Left ventricle myocardium inferior (tissue), 1 donor: ENCODE results near the gene TTC39C. TPM values are rescaled to one million over a fixed set of nuclear protein-coding genes. Genes with fewer than 3 reads are reported as not detected.

Experiments used
- DNase-seq: peaks from one replicate; pipeline ENCODE4 v3.0.0-alpha.2; 2020
- H3K27ac ChIP-seq: fragments of 200-600 bp; replicated peaks from 2 replicates; pipeline ENCODE4 v1.8.0; 2021
- H3K27me3 ChIP-seq: fragments of 200-600 bp; 2 replicates; pipeline ENCODE4 v1.8.0; 2021; ENCODE audit warnings: low read depth
- H3K36me3 ChIP-seq: fragments of 200-600 bp; 2 replicates; pipeline ENCODE4 v1.8.0; 2021
- H3K4me1 ChIP-seq: fragments of 200-600 bp; 2 replicates; pipeline ENCODE4 v1.8.0; 2021
- H3K4me3 ChIP-seq: fragments of 200-600 bp; 2 replicates; pipeline ENCODE4 v1.8.0; 2021; ENCODE audit warnings: mild to moderate bottlenecking, moderate library complexity
- H3K9me3 ChIP-seq: fragments of 200-600 bp; replicated peaks from 2 replicates; pipeline ENCODE4 v1.8.0; 2021
- intact Hi-C: fragments of 100-400 bp; cut with micrococcal nuclease; formaldehyde crosslinking; loops from one replicate; pipeline ENCODE4 v1.11.0; 2022
- total RNA-seq: library from RNA; stranded (reverse); fragmentation: NEBNext Ultra II Directional; extraction: Animal tissue kit (Norgen Biotek cat#: 25700); gene quantifications from one replicate; pipeline ENCODE4 v1.2.1, GENCODE V29; 2021
- TF ChIP-seq, protein P1 (sequence below): fragments of 200-600 bp; IDR thresholded peaks from 2 replicates; pipeline ENCODE4 v1.8.0; 2021; ENCODE audit warnings: antibody characterized with exemption, mild to moderate bottlenecking, borderline replicate concordance
- donor health status: DM: no; HTN: yes; CAD: no; lungs with severe emphysema.

TTC39C gene
- total RNA-seq, 1 donor from 2014 or later: 4.6 TPM

- Histone ChIP-seq H3K36me3 (no peaks in the 10 kb centered on the region), H3K9me3 (peaks cover 10% of the 10 kb centered on the region), H3K27ac (no peak overlapping the region), H3K27me3 (no peaks in the 10 kb centered on the region), H3K4me3 (no peak overlapping the region), H3K4me1 (peaks cover 7% of the 10 kb centered on the region)
- no peak for DNase-seq
- intact Hi-C loops: no loop called here
- TF ChIP-seq, protein P1, sequence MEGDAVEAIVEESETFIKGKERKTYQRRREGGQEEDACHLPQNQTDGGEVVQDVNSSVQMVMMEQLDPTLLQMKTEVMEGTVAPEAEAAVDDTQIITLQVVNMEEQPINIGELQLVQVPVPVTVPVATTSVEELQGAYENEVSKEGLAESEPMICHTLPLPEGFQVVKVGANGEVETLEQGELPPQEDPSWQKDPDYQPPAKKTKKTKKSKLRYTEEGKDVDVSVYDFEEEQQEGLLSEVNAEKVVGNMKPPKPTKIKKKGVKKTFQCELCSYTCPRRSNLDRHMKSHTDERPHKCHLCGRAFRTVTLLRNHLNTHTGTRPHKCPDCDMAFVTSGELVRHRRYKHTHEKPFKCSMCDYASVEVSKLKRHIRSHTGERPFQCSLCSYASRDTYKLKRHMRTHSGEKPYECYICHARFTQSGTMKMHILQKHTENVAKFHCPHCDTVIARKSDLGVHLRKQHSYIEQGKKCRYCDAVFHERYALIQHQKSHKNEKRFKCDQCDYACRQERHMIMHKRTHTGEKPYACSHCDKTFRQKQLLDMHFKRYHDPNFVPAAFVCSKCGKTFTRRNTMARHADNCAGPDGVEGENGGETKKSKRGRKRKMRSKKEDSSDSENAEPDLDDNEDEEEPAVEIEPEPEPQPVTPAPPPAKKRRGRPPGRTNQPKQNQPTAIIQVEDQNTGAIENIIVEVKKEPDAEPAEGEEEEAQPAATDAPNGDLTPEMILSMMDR: no peak
These were observed 37.5 kb upstream of the TTC39C start for GRCh38 chr18:23977103-23977502.

DNA sequence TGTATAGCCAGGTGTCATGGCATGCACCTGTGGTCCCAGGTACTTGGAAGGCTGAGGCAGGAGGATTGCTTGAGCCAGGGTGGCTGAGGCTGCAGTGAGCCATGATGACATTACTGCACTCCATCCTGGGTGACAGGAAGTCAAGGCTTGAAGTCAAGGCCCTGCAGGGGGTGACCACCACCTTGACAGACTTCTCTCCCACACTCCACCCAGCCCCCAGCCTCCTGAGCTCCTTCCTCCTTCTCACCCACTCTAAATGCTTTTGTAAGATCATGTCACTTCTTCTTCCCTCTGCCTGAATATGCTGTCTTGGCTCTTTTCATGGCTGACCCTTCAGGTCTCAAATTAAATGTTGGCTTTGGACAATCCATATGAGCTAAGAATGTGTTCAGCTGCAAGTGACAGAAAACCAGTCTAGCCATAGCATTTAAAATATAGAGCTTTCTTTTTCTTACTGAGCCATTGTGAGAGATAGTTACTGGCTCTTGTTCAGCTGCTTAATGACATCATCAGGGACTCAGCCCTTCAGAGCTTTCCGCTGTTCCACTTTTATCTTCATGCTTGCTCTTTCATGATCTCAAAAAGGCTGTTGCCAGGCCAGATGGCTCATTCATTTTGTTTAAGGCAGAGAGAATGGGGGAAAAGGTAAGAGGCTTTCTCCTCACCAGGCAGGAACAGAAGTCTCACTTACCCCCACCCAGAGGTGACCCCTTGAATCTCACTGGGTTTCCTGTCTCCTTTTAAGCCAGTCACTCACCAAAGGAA lies 36.7 kb upstream of the TTC39C start:
- no peak overlapping the region for H3K27ac ChIP-seq
- no peak for DNase-seq
- intact Hi-C loops: no loop called here
- H3K36me3 ChIP-seq: no peaks in the 10 kb centered on the region
- H3K4me1 ChIP-seq: peaks cover 12% of the 10 kb centered on the region
- H3K9me3 ChIP-seq: peaks cover 10% of the 10 kb centered on the region
- no peaks in the 10 kb centered on the region for H3K27me3 ChIP-seq
- TF ChIP-seq, protein P1: no peak
- H3K4me3 ChIP-seq: no peak overlapping the region

- TF ChIP-seq, protein P1: no peak
- intact Hi-C loops: no loop called here
- Histone ChIP-seq H3K4me3 (no peak overlapping the region), H3K4me1 (peaks cover 12% of the 10 kb centered on the region), H3K27me3 (no peaks in the 10 kb centered on the region), H3K36me3 (no peaks in the 10 kb centered on the region), H3K27ac (no peak overlapping the region), H3K9me3 (no peaks in the 10 kb centered on the region)
- DNase-seq: no peak
These were observed 33.1 kb upstream of the TTC39C start for GRCh38 chr18:23981369-23981980.

GRCh38 chr18:23982155-23983079 lies 32.1 kb upstream of the TTC39C start:
- Histone ChIP-seq H3K27ac (no peak overlapping the region), H3K9me3 (no peaks in the 10 kb centered on the region), H3K27me3 (no peaks in the 10 kb centered on the region), H3K36me3 (no peaks in the 10 kb centered on the region), H3K4me1 (peaks cover 12% of the 10 kb centered on the region), H3K4me3 (peak overlapping the region; percentile 21)
- TF ChIP-seq, protein P1: no peak
- DNase-seq: peak; percentile 58
- intact Hi-C loops: no loop called here

DNA sequence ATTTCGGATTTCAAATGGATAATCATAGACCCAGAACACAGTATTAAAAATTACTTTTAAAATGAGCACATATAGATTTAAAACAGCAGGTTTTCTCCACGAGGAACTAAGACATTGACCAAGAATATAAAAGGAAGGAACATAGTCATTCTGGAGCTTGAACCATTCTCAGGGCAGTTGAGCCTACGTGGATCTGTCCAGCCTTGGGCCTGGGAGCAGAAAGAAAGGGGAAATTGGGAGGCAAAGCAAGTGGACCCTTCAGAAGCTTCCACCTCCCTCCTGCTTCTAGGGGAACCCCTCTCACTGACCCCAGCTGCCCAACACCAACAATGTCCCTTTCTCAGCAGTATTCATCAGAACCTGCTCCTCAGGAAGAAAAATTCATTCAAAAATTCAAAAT lies 31.4 kb upstream of the TTC39C start:
- DNase-seq: no peak
- H3K36me3 ChIP-seq: no peaks in the 10 kb centered on the region
- intact Hi-C loops: no loop called here
- no peaks in the 10 kb centered on the region for H3K9me3 ChIP-seq
- no peak overlapping the region for H3K4me3 ChIP-seq
- TF ChIP-seq, protein P1: no peak
- H3K27ac ChIP-seq: no peak overlapping the region
- peaks cover 12% of the 10 kb centered on the region for H3K4me1 ChIP-seq
- H3K27me3 ChIP-seq: no peaks in the 10 kb centered on the region
